Common myeloid progenitor, CD34-positive (primary cell): Measurements from ENCODE around the gene GLIPR2.

Experiments used
- CTCF ChIA-PET: fragments of 350-600 bp; sonication (Branson Sonifier 250); formaldehyde crosslinking; loops from one replicate; lab custom pipeline; 2021; ENCODE audit warnings: antibody characterized with exemption; lab: Charles Lee
- POLR2A ChIA-PET: fragments of 350-600 bp; sonication (Branson Sonifier 250); formaldehyde crosslinking; loops from one replicate; lab custom pipeline; 2021; ENCODE audit warnings: antibody characterized with exemption; lab: Charles Lee
- DNase-seq, 3 donors: peaks; one replicate each; pipeline versions ENCODE4 v3.0.0 to v3.0.0-alpha.2; 2013
- H3K27ac ChIP-seq, 2 experiments: 1 replicate in 1 of 2; 2 replicates in 1 of 2; pipeline ENCODE4 v1.7.0; 2013; ENCODE audit warnings: inconsistent platforms in 2 of 2, low read length in 2 of 2, mild to moderate bottlenecking in 2 of 2, low read depth in 1 of 2, moderate library complexity in 1 of 2; ENCODE audit not compliant: severe bottlenecking in 2 of 2, insufficient read depth in 1 of 2, poor library complexity in 1 of 2
- H3K27me3 ChIP-seq, 5 experiments: replicated peaks in 2 of 5; 1 replicate in 3 of 5; 2 replicates in 2 of 5; pipeline versions ENCODE4 v1.6.1 to v1.7.0; 2013; ENCODE audit warnings: low read length in 4 of 5, mild to moderate bottlenecking in 2 of 5, moderate library complexity in 2 of 5, inconsistent platforms in 1 of 5; ENCODE audit not compliant: insufficient read depth in 5 of 5, control insufficient read depth in 4 of 5
- H3K36me3 ChIP-seq, 4 experiments: 1 replicate in 2 of 4; 2 replicates in 2 of 4; pipeline versions ENCODE4 v1.6.1 to v1.7.0; 2013; ENCODE audit warnings: low read length in 3 of 4, control low read depth in 1 of 4, mild to moderate bottlenecking in 1 of 4; ENCODE audit not compliant: control insufficient read depth in 4 of 4, insufficient read depth in 4 of 4
- H3K4me1 ChIP-seq, 4 experiments: 1 replicate in 3 of 4; 2 replicates in 1 of 4; pipeline versions ENCODE4 v1.6.1 to v1.7.1; 2013; ENCODE audit warnings: low read length in 3 of 4, mild to moderate bottlenecking in 3 of 4, control low read depth in 1 of 4, inconsistent platforms in 1 of 4, moderate library complexity in 1 of 4; ENCODE audit not compliant: control insufficient read depth in 4 of 4, insufficient read depth in 4 of 4; ENCODE audit errors: control extremely low read depth in 1 of 4
- H3K4me3 ChIP-seq, 7 experiments: 1 replicate in 4 of 7; 2 replicates in 3 of 7; pipeline versions ENCODE4 v1.5.1 to v1.7.0; 2013; ENCODE audit warnings: mild to moderate bottlenecking in 7 of 7, low read length in 6 of 7, moderate library complexity in 6 of 7, inconsistent platforms in 2 of 7, low read depth in 2 of 7, control low read depth in 1 of 7; ENCODE audit not compliant: insufficient read depth in 4 of 7, control insufficient read depth in 1 of 7; ENCODE audit errors: extremely low read depth in 1 of 7
- H3K9me3 ChIP-seq, 5 experiments: 1 replicate in 4 of 5; 2 replicates in 1 of 5; pipeline versions ENCODE4 v1.6.1 to v1.7.1; 2013; ENCODE audit warnings: low read length in 4 of 5, mild to moderate bottlenecking in 2 of 5, inconsistent platforms in 1 of 5, low read depth in 1 of 5, moderate library complexity in 1 of 5; ENCODE audit not compliant: control insufficient read depth in 4 of 5, insufficient read depth in 2 of 5; ENCODE audit errors: control extremely low read depth in 1 of 5
- WGBS: methylation state at CpG from one replicate; pipeline ENCODE4 v1.1.5; 2013; ENCODE audit not compliant: insufficient coverage; 5-methylcytosine and 5-hydroxymethylcytosine counted together

Gene GLIPR2

DNA sequence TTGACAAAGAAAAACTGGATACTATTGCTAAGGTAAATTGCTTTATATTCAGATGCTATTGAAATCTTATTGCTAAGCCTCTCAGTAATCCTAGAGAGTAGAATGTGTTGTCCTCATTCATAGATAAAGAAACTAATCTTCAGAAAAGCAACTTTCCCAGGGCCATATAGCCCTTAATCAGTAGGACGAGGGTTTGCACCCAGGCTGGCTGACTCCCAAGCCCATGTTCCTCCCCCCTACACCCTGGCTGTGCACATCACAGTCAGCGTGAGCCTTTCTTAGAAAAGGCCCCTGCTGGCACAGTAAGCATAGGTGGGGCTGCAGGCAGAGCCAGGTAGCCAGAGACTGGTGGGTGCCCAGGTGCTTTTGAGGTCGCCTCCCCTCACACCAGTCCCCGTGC lies 15.8 kb upstream of the GLIPR2 start:
- ChIA-PET CTCF (no interaction called here), POLR2A (no interaction called here)
- Histone ChIP-seq H3K4me1 (no peaks in the 10 kb centered on the region), H3K27me3 (no peaks in the 10 kb centered on the region), H3K27ac (no peak overlapping the region), H3K9me3 (no peaks in the 10 kb centered on the region), H3K4me3 (no peak overlapping the region), H3K36me3 (peaks cover 0 to 11% (median 4%) of the 10 kb centered on the region in 4 experiments)
- DNase-seq, result no peak
- 100% methylated on average over 3 of the region's 4 CpGs for WGBS

DNA sequence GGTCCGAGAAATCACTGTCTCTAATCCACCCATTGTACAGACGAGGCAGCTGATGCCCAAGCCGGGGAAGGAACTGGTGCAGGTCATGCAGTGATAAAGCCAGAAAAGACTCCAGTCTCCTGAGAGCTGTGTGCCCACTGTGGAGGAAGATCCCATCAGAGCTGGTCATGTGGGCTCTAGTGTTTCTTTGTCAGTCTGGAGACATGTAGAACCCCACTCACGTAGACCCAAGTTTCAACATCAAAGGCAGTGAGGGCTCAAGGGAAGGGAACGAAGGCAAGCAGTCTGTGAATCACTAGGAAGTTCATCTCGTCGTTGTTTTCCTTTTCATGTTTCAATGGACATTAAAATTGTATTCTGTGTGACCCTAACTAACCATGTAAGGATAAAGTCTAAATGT lies 14.6 kb upstream of the GLIPR2 start:
- DNase-seq, result no peak
- Histone ChIP-seq H3K27ac (no peak overlapping the region), H3K4me1 (peaks cover 0 to 8% (median 1%) of the 10 kb centered on the region in 4 experiments), H3K9me3 (no peaks in the 10 kb centered on the region), H3K4me3 (no peak overlapping the region), H3K27me3 (no peaks in the 10 kb centered on the region), H3K36me3 (peaks cover 0 to 5% (median 4%) of the 10 kb centered on the region in 4 experiments)
- ChIA-PET POLR2A (no interaction called here), CTCF (interaction anchor here (0.9 to 1.4 kb wide), 3 partner anchors 18 to 44 kb away, joined by 3 to 7 read pairs (median 5); no protein-coding TSS in a partner anchor)
- WGBS, result 98% methylated on average over 7 of the region's 7 CpGs

GRCh38 chr9:36123515-36123914 lies 13.0 kb upstream of the GLIPR2 start:
- no peak for DNase-seq
- ChIA-PET CTCF (interaction anchor here (1.2 to 3.6 kb wide), 2 partner anchors 20 to 43 kb away, joined by 5 to 34 read pairs; no protein-coding TSS in a partner anchor), POLR2A (interaction anchor here (1.1 kb wide), 1 partner anchor 13 kb away, joined by 5 read pairs; the partner anchor contains the start of gene GLIPR2)
- Histone ChIP-seq H3K9me3 (no peaks in the 10 kb centered on the region), H3K36me3 (peaks cover 0 to 5% (median 2%) of the 10 kb centered on the region in 4 experiments), H3K4me1 (peaks cover 0 to 20% (median 11%) of the 10 kb centered on the region in 4 experiments), H3K4me3 (no peak overlapping the region), H3K27ac (no peak overlapping the region), H3K27me3 (no peaks in the 10 kb centered on the region)
- no CpG with 5 or more reads among the region's 2 CpGs for WGBS

DNA sequence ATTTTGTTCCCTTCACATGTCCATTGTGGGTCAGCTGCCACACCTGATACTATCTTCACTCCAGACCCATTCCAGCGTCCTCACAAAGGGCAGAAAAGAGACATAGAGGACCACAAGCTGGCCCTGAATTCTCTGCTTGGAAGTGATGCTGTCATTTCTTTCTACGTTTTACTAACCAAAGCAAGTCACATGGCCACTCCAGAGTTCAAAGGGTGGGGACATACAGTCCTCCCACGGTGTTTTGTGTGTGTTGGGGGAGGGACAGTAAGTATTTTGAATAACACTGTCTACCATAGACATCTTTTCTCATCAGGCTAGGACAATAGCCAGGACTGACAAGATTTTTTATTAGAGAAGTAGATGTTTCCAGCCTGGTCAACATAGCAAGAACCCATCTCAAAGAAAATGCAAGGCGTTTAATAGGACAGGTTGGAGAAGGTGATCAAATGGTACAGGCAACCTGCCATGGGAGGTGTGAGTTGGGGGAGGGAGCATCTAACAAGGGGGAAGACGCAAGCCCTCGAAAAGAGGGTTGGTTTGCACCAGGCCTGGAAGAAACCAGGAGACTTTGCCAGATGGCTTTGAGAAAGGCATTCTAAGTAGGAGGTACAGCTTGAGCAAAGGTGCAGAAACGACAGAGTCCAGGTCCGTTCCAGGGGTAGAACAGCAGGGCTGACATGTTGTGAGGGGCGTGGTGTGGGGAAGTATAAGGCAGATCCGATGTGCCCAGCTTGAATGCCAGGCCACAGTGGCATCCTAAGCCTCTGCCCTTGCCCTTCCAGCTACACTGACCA lies 11.3 kb upstream of the GLIPR2 start:
- H3K36me3 ChIP-seq, result peaks cover 0 to 5% (median 2%) of the 10 kb centered on the region in 4 experiments
- POLR2A ChIA-PET, result no interaction called here
- H3K4me1 ChIP-seq, result peaks cover 0 to 20% (median 11%) of the 10 kb centered on the region in 4 experiments
- no peak for DNase-seq
- no peaks in the 10 kb centered on the region for H3K9me3 ChIP-seq
- 100% methylated on average over 5 of the region's 10 CpGs for WGBS
- no peaks in the 10 kb centered on the region for H3K27me3 ChIP-seq
- H3K4me3 ChIP-seq, result no peak overlapping the region
- H3K27ac ChIP-seq, result no peak overlapping the region
- CTCF ChIA-PET, result interaction anchor here (1.4 to 3.6 kb wide), 4 partner anchors 10 to 34 kb away, joined by 4 to 34 read pairs (median 4); no protein-coding TSS in a partner anchor

- Histone ChIP-seq H3K27ac (no peak overlapping the region), H3K4me1 (peaks cover 0 to 20% (median 11%) of the 10 kb centered on the region in 4 experiments), H3K4me3 (no peak overlapping the region), H3K36me3 (peaks cover 0 to 5% (median 2%) of the 10 kb centered on the region in 4 experiments), H3K27me3 (no peaks in the 10 kb centered on the region), H3K9me3 (no peaks in the 10 kb centered on the region)
- CTCF ChIA-PET, result interaction anchor here (1.4 to 3.6 kb wide), 3 partner anchors 10 to 33 kb away, joined by 4 to 34 read pairs (median 5); no protein-coding TSS in a partner anchor
- 51% methylated on average over 7 of the region's 7 CpGs for WGBS
- no peak for DNase-seq
- POLR2A ChIA-PET, result no interaction called here
Observed at GRCh38 chr9:36126016-36126730, 10.4 kb upstream of the GLIPR2 start.

DNA sequence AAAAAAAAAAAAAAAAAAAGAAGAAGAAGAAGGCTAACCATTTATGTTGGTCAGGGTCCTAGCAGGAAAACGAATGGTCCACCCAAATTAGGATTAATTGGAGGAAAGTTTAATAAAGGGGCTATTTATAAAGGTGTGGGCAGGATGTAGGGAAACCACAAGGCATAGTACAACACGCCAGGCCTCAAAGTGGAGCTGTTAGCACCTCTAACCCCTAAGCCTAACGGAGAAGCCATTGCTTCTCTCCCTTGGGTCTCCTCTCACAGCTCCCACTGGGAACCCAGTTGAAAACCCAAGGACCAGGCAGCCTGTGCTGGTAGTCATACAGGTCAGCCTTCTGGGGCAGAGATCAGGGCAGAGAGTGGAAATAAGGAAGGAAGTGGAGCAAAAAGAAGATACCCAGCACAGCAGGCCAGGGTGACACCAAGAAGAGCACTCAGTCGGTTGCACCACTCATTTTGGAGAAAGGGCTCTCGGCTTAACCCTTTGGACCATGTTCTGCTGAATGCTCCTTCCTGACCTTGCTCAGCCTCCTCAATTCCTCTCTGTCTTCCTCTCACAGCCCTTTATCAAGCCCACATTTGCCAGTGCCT lies 8.8 kb upstream of the GLIPR2 start:
- peak in 1 of 3 donors; percentile 38 for DNase-seq
- H3K36me3 ChIP-seq, result peaks cover 0 to 2% (median 0%) of the 10 kb centered on the region in 4 experiments
- WGBS, result 29% methylated on average over 4 of the region's 5 CpGs
- H3K4me3 ChIP-seq, result no peak overlapping the region
- H3K9me3 ChIP-seq, result no peaks in the 10 kb centered on the region
- no peaks in the 10 kb centered on the region for H3K27me3 ChIP-seq
- POLR2A ChIA-PET, result no interaction called here
- no peak overlapping the region for H3K27ac ChIP-seq
- H3K4me1 ChIP-seq, result peaks cover 0 to 20% (median 11%) of the 10 kb centered on the region in 4 experiments
- CTCF ChIA-PET, result interaction anchor here (0.6 to 1.2 kb wide), 3 partner anchors 16 to 42 kb away, joined by 3 read pairs; partner anchors contain the start of gene CCIN
